H1 (cell line): ENCODE results near the gene OR13C5.

Experiments
- ATF2 ChIP-seq: IDR thresholded peaks from 2 replicates; pipeline ENCODE4 v1.6.1; 2012; ENCODE audit warnings: low read length, inconsistent platforms
- POLR2AphosphoS5 ChIP-seq: IDR thresholded peaks from 2 replicates; pipeline ENCODE4 v1.6.1; 2011; ENCODE audit warnings: low read depth, low read length
- RNF2 ChIP-seq: fragments of 200-900, 300-1000 bp; sonication (generic); IDR thresholded peaks from 2 replicates; pipeline ENCODE4 v1.7.1; 2016; ENCODE audit warnings: borderline replicate concordance, low read depth, mild to moderate bottlenecking, antibody characterized with exemption, low read length; ENCODE audit not compliant: poor library complexity, severe bottlenecking; ENCODE audit errors: missing control alignments
- SIN3A ChIP-seq, 2 experiments: IDR thresholded peaks in 1 of 2; conservative IDR thresholded peaks in 1 of 2; 2 replicates each; pipeline ENCODE4 v1.6.1; 2011 to 2012; ENCODE audit warnings: low read length in 2 of 2, improper control_type of control experiment in 1 of 2, low read depth in 1 of 2, mild to moderate bottlenecking in 1 of 2
- TAF1 ChIP-seq: IDR thresholded peaks from 2 replicates; pipeline ENCODE4 v1.6.1; 2011; ENCODE audit warnings: mild to moderate bottlenecking, low read depth, low read length
- TF ChIP-seq, protein P1 (sequence below): IDR thresholded peaks from 2 replicates; pipeline ENCODE4 v1.6.1; 2012; ENCODE audit warnings: inconsistent platforms

- TF ChIP-seq, protein P1, sequence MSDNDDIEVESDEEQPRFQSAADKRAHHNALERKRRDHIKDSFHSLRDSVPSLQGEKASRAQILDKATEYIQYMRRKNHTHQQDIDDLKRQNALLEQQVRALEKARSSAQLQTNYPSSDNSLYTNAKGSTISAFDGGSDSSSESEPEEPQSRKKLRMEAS = no peak
- TF ChIP-seq POLR2AphosphoS5 (no peak), ATF2 (no peak), TAF1 (no peak), RNF2 (no peak), SIN3A (conservative IDR thresholded peaks at IDR 0.05 in 1 of 2, IDR thresholded peaks at IDR 0.05 in 1 of 2; ENCODE audit: low read depth in 1 of 2, low read length in 2 of 2) (no peak)
Measured at GRCh38 chr9:104553261-104553660, 46.0 kb downstream of the OR13C5 start.
